HG03432 (cell line): ENCODE measurements around the gene DLK2.
"Not testable (repeated sequence)": the region's sequence is repeated elsewhere in the genome, so short reads cannot be mapped to it uniquely, and the experiment has no call there.

Source experiments
- ATAC-seq: cut with Tn5 transposase; IDR thresholded peaks from one replicate; pipeline ENCODE4 v1.9.1; 2021; ENCODE audit warnings: mild to moderate bottlenecking, moderate library complexity; ENCODE audit not compliant: unreplicated experiment

The DLK2 gene

GRCh38 chr6:43428874-43429273 is 26.5 kb downstream of the DLK2 start:
- no peak for ATAC-seq

- ATAC-seq = no peak
Measured at GRCh38 chr6:43428112-43428570, 27.2 kb downstream of the DLK2 start.

GRCh38 chr6:43427406-43428111 is 27.8 kb downstream of the DLK2 start, which contains the start of gene ABCC10:
TSS of gene ABCC10 (plus strand) at chr6:43427541. CDS start at chr6:43427979, 438 bp downstream.
- peak; percentile 91 for ATAC-seq

- no peak for ATAC-seq
Measured at GRCh38 chr6:43426928-43427405, 28.4 kb downstream of the DLK2 start.

GRCh38 chr6:43425083-43425482 is 30.3 kb downstream of the DLK2 start:
- ATAC-seq = not testable (repeated sequence)

GRCh38 chr6:43421831-43422230 is 33.5 kb downstream of the DLK2 start:
- no peak for ATAC-seq

GRCh38 chr6:43420012-43420709 is 35.2 kb downstream of the DLK2 start:
- no peak for ATAC-seq

GRCh38 chr6:43416935-43417334 is 38.4 kb downstream of the DLK2 start:
- ATAC-seq = no peak

GRCh38 chr6:43415275-43415674 is 40.1 kb downstream of the DLK2 start:
- ATAC-seq = not testable (repeated sequence)

GRCh38 chr6:43413002-43413401 is 42.3 kb downstream of the DLK2 start:
- no peak for ATAC-seq

GRCh38 chr6:43412541-43412940 is 42.8 kb downstream of the DLK2 start:
- no peak for ATAC-seq

GRCh38 chr6:43410776-43411175 is 44.6 kb downstream of the DLK2 start:
- ATAC-seq = not testable (repeated sequence)

GRCh38 chr6:43408259-43408658 is 47.1 kb downstream of the DLK2 start:
- ATAC-seq = no peak

- ATAC-seq = no peak
Measured at GRCh38 chr6:43407296-43407695, 48.1 kb downstream of the DLK2 start.

GRCh38 chr6:43405354-43405753 is 50.0 kb downstream of the DLK2 start:
- no peak for ATAC-seq

- no peak for ATAC-seq
Measured at GRCh38 chr6:43402820-43403219, 52.5 kb downstream of the DLK2 start.

GRCh38 chr6:43401730-43402129 is 53.6 kb downstream of the DLK2 start:
- no peak for ATAC-seq
